Skeletal muscle tissue (tissue), 5 donors: ENCODE measurements around the gene CDKN1C. TPM values are rescaled to one million over a fixed set of nuclear protein-coding genes. Genes with fewer than 3 reads are reported as not detected.

Experiments used
- H3K27ac ChIP-seq: one replicate; pipeline ENCODE4 v1.7.0; 2013; ENCODE audit warnings: mild to moderate bottlenecking, low read depth, low read length, inconsistent platforms
- H3K27me3 ChIP-seq, 3 donors: one replicate each; pipeline ENCODE4 v1.7.0; 2013; ENCODE audit warnings: low read length in 3 of 3; ENCODE audit not compliant: control insufficient read depth in 3 of 3, insufficient read depth in 3 of 3
- H3K36me3 ChIP-seq, 3 donors: one replicate each; pipeline ENCODE4 v1.7.0; 2013; ENCODE audit warnings: low read length in 3 of 3; ENCODE audit not compliant: control insufficient read depth in 3 of 3, insufficient read depth in 3 of 3
- H3K4me1 ChIP-seq, 3 donors: one replicate each; pipeline ENCODE4 v1.7.0; 2013; ENCODE audit warnings: low read length in 3 of 3, mild to moderate bottlenecking in 3 of 3; ENCODE audit not compliant: control insufficient read depth in 3 of 3, insufficient read depth in 3 of 3
- H3K4me3 ChIP-seq, 3 donors: one replicate each; pipeline ENCODE4 v1.7.0; 2013; ENCODE audit warnings: low read length in 3 of 3
- H3K9ac ChIP-seq, 3 donors: one replicate each; pipeline ENCODE4 v1.7.0; 2013; ENCODE audit warnings: low read length in 3 of 3, mild to moderate bottlenecking in 3 of 3, moderate library complexity in 2 of 3, low read depth in 1 of 3
- H3K9me3 ChIP-seq, 3 donors: one replicate each; pipeline ENCODE4 v1.7.0; 2013; ENCODE audit warnings: low read length in 3 of 3; ENCODE audit not compliant: control insufficient read depth in 3 of 3
- small RNA-seq: library from RNA; depleted of rRNA; stranded (forward); fragments of <200 nt; gene quantifications from one replicate; pipeline ENCODE3, GENCODE V24; 2014
- total RNA-seq: library from RNA; depleted of rRNA; stranded (reverse); fragments of >200 nt; gene quantifications from one replicate; pipeline ENCODE4 v1.2.3, GENCODE V29; 2014
- donor health status: Osteomylitis.

The CDKN1C gene
- total RNA-seq, 1 donor from 2014 or later: 209 TPM

- Histone ChIP-seq H3K27ac (no peak overlapping the region), H3K9ac (no peak overlapping the region), H3K4me3 (no peak overlapping the region), H3K9me3 (no peaks in the 10 kb centered on the region), H3K27me3 (peaks cover 0 to 2% (median 0%) of the 10 kb centered on the region in 3 donors), H3K36me3 (no peaks in the 10 kb centered on the region), H3K4me1 (peaks cover 11 to 18% (median 12%) of the 10 kb centered on the region in 3 donors)
Measured at GRCh38 chr11:2834503-2835273, 50.9 kb downstream of the CDKN1C start.

GRCh38 chr11:2833716-2834502 is 51.7 kb downstream of the CDKN1C start:
- Histone ChIP-seq H3K4me3 (no peak overlapping the region), H3K9me3 (no peaks in the 10 kb centered on the region), H3K36me3 (no peaks in the 10 kb centered on the region), H3K4me1 (peaks cover 11 to 16% (median 12%) of the 10 kb centered on the region in 3 donors), H3K27ac (no peak overlapping the region), H3K9ac (no peak overlapping the region), H3K27me3 (peaks cover 0 to 2% (median 0%) of the 10 kb centered on the region in 3 donors)

Small RNAs within 50 kb of the gene (small RNA-seq; reads per million reads assigned to genes)
- gene AC013791.1: not detected

Other genes with a start within 250 kb of the CDKN1C start
- 6.8 TPM for gene KCNQ1OT1, start 185.8 kb downstream of the CDKN1C start, total RNA-seq
- not detected for gene PHLDA2, start 43.6 kb upstream of the CDKN1C start, total RNA-seq
- gene NAP1L4, start 106.6 kb upstream of the CDKN1C start, total RNA-seq: 148 TPM
- gene CARS1, start 171.6 kb upstream of the CDKN1C start, total RNA-seq: 11.5 TPM